AG20443 (cell line): ENCODE results near the gene ITPR2.

ENCODE experiments used
- DNase-seq: peaks from one replicate; pipeline ENCODE4 v3.0.0; 2012; ENCODE audit warnings: low spot score, mixed read lengths

The ITPR2 gene

DNA sequence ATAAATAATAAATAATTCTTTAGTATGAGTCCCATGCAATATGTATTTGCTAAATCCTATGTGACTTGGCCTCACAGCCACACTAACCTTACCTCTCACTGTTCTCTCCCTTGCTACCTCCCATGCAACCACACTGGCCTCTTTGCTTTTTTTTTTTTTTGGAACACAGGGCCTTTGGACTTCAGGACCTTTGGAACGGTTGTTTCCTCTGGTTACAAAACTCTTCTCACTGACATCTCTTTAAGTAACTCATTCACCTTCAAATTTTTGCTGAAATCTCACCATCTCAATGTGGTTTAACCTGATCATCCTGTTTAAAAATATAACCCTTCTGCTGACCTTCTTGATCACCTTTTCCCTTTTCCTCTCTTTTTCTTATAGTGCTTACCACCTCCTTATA lies 443.7 kb downstream of the ITPR2 start:
- DNase-seq, result no peak

DNA sequence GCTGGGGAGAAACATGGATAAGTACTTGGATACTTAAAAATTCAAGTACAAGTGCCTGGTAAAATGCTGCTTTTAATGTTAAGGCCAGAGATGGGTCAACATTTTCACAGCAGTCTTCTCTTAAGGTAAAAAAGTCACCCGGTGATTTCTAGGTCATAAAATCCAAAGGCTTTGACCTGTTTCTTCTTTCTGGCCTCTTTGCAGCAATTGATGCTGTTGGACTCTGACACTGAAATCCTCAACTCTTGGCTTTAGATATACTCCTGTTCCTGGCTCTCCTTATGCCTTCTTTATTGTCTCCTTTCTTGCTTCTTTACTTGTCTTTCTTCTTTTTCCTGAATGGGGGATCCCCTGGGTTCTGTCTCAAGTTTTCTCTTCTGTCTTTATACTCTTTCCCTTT lies 448.5 kb downstream of the ITPR2 start:
- no peak for DNase-seq

DNA sequence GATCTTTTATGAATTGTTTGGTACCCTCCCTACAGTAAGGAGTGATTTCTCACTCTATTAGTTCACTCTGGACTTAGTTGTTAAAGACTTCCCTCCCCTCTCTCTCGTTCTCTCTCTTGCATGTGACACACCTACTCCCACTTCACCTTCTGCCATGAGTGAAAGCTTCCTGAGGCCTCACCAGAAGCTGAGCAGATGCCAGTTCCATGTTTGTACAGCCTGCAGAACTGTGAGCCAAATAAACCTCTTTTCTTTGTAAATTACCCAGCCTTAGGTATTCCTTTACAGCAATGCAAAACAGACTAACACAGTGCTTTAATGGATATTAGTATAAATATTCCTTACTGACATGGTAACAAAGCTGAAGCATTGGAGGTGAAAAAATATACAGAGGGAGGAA lies 450.0 kb downstream of the ITPR2 start:
- DNase-seq, result no peak

- no peak for DNase-seq
Measured at GRCh38 chr12:26380897-26381296, 452.1 kb downstream of the ITPR2 start.

DNA sequence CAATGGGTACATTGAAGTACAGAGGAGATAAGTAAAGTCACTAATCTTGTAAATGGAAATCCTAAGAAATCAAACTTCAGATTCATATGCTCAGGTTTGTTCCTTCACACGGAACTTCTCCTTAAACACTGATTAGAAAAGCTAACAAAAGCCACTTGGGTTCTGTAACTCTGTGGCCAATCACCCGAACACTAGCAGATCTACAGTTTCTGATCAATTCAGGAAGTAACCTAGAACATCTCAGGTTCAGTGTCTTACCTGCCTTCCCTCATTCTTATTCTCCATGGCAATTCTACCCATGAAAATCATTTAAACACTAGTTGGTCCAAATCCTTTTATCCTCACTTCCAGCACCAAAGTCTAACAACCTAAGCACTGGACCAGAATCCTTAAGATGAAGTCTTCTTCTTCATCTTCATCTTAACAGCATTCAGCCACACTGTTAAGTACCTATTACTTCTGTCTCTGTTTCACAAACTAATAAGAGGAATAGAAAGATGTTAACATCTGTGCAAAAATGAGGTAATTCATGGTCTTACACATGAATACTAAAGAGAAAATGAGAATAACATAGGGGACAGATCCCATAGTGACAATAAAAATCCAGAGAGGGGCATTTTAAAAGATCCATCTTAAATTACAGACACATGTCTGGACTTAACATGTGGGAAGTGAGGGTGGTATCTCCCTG lies 453.1 kb downstream of the ITPR2 start:
- DNase-seq, result no peak

DNA sequence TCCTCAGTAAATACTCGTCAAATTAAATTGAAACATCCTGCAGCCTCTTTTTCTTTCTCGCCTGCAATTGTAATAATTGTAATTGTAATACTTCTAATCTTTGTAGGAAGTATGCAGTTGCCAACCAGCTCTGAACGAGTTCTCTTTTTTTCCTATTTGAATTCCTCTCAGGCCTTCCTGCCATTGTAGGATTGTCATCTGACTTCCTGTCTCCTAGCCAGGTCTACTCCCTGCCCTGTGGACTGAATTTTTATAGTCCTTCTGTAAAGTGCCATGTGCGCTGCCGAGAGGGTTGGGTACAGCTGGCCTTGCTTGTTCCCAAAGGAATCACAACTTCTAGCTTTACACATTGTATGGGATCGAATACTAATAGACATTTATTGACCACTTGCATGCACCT lies 454.3 kb downstream of the ITPR2 start:
- no peak for DNase-seq

DNA sequence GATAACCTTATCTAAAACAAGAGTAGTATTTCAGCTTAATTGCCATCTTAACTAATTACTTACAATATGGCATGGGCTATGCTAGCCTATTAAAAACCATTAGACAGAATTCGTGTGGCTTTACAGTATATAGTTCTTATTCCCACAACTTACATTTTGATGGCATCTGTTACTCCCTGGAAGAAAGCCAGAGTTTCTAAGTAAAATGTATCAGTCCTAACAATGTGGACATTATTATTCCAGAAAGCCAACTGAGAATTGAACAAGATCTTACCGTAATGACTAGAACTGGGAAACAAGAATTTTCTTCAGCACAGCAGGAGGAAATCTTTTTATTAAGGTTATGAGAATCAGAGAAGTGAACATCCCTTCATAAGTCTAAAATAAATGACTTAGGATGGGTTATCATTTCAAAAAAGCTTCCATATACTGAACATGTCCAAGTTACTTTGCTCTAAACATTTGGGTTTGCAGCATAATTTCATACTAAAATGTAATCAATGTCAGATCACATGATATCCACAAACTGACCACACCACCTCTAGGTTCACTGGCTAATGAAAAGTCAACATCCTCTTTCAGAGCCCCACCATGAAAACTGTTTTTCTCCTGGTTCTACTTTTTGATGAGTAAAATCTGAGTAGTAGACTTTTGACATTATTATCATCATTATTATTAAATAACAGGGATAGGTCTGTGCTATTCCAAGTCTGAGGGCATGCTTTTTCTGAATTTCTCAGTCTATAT lies 457.9 kb downstream of the ITPR2 start:
- DNase-seq, result no peak

- peak; percentile 34 for DNase-seq
Measured at GRCh38 chr12:26373606-26374495, 459.1 kb downstream of the ITPR2 start.

DNA sequence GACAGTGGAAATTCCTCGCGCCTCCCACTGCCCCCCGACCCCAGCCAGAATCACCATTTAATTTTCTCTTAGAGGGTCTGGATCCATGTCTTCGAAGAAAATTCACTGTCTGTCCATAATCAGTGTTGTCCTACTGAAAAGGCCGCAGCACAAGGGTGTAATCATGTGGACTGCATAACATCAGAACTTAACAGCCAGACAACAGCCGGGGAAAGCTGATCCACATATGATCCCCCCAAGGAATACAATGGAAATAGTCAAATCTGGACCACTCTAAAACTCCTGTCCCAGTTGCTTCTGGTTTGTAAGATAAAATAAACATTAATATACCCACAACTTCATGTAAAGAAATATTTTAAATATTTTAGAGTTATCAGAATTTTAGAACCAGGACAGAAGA lies 460.1 kb downstream of the ITPR2 start:
- no peak for DNase-seq

GRCh38 chr12:26370098-26370497 lies 462.9 kb downstream of the ITPR2 start:
- DNase-seq, result no peak

GRCh38 chr12:26369588-26369987 lies 463.4 kb downstream of the ITPR2 start:
- peak; percentile 87 for DNase-seq

DNA sequence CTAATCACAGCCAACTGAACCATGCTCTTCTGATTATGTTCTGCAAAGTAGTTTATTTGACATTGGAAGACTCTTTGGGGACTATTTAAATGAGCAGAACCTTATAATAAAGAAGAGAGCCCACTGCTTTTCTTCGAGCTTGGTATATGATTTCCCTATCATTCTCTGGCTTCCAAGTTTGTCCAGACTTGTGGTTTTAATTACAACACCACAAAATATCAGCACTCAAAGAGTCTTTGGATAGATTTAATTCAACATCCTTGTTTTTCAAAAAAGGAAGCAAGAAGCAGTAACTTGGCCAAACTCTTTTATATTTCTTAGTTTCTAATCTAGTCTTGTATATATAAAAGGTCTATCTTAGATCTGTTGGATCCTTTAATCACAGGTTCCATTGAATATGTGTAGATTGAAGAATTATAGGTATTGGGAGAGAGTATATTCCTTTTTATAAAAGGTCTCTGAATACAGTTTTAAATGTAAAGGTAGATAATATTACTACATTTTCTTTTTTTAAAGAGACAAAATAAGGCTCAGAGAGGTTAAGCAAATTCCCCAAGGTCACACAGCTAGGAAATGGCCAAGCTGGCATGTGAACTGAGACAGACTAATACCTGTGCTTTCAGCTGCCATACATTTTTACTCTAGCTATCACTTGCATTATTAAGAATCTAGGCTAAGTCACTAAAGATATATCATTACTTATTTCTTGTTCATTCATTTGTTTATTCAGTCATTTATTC lies 464.8 kb downstream of the ITPR2 start:
- no peak for DNase-seq

- no peak for DNase-seq
Measured at GRCh38 chr12:26361964-26362363, 471.0 kb downstream of the ITPR2 start.

DNA sequence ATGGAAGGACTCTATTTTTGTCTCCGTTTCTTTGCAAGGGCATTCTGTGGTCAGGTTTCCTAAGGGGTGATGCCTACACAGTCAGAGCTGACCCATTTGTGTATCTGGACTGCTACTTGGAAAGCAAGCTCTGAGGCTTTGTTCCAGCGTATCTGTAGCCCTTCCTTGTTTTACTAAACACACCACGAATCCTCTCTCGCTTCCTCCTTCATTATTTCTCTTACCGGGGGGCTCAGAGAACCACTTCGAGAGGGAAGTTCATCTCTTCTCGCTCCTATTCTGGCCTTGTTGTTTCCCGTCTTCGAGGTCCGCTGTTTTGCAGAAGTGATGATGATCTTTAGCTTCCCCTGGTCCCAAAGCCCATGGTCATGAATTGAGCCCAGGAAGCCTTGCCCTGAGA lies 472.9 kb downstream of the ITPR2 start:
- DNase-seq, result no peak

DNA sequence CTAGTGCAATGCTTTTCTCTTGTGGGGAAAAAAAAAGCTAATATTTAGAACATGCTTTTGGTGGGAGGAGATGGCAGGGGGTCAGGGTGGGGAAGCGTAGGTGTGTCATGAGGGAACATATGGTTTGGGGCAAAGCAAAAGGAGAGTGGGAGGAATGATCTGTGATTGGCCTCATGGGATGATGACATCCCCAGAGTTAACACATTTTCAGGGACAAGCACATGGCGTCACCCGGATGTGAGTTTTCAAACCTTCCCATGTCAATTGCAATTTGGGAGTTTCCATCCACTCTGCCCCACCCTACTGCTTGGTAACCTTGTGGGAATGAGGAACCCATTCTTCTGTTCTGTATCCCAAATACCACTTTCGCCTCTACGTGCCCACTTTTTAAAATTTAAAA lies 473.4 kb downstream of the ITPR2 start:
- DNase-seq, result no peak

DNA sequence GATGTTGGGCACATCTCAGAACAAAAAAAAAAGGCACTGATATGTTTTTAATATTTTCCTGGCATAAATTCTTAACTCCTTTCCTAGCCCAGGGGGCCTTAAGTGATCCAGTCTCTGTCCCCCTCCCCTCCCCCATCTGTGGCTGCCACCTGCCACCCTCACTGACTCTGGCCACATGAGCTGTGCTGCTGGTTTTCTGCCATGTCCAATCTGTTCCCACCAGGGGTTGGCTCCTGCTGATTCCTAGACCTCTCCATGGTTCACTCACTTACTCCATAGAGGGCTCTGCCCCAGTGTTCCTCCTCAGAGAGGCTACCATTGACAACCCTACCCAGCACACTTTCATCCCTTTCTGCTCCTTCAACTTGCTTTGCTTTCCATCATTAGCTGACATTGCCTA lies 474.3 kb downstream of the ITPR2 start:
- DNase-seq, result no peak

GRCh38 chr12:26347300-26347699 lies 485.7 kb downstream of the ITPR2 start:
- DNase-seq, result no peak

DNA sequence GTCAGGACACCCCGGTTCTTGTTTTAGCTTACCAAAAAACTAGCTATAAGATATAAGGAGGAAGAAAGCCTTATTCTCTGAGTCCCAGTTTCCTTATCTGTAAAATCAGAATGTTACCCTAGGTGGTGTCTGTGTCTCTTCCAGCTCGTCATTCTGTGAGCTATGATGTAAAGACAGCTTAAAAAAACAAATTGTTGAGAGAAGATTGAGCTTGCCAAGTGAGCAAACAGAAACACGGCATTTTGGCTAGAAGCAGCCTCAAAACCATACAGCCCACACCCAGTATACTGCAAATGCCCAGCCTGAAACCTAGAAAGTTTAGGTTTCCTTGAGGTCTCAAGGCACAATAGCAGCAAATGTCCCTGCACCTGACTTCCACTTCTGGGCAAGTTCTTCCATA lies 486.3 kb downstream of the ITPR2 start:
- no peak for DNase-seq

DNA sequence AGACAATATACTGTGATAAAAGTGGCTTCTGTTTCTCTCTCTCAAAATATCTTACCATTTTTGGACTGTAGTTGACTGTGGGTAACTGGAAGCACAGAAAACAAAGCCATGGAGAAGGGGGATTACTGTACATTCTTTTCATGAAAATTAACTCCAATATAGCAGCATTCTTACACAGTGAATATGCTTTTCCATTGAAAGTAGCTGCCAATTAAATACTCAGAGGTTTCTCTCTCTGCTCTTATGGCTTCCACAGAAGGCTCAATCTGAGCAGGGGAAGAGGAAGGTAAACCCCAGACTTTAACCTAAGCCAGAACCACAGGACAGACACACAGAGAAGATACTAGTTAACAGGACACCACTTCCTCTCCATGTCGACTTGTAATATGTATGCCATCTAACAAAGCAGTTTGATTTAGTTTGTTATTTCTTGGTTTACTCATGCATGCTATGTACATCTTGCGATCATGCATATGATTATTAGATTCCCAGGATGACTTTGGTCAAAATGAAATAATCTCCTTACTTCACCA lies 487.5 kb downstream of the ITPR2 start:
- DNase-seq, result no peak

DNA sequence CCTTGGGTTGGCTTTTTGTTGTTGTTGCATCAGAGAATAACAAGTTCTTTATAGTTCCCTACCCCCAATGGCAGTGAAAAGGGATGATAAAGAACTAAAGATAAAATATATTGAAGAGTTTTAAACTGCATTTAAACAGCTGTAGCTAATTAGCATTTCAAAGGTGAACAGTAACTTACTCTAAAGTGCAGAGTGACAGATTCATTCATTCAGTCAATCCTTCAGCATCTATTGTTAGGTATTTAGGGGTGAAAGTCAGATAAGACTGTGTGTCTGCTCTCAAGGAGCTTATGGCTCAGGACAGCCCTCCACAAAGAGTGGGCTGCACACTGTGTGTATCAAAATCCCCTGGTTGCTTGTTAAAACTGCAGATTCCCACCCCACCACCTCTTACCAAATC lies 491.5 kb downstream of the ITPR2 start:
- DNase-seq, result no peak

- no peak for DNase-seq
Measured at GRCh38 chr12:26340649-26341048, 492.3 kb downstream of the ITPR2 start.

- DNase-seq, result no peak
Measured at GRCh38 chr12:26339976-26340375, 493.0 kb downstream of the ITPR2 start.
